Measurements from ENCODE around the gene SLC10A2.

Gene SLC10A2

DNA sequence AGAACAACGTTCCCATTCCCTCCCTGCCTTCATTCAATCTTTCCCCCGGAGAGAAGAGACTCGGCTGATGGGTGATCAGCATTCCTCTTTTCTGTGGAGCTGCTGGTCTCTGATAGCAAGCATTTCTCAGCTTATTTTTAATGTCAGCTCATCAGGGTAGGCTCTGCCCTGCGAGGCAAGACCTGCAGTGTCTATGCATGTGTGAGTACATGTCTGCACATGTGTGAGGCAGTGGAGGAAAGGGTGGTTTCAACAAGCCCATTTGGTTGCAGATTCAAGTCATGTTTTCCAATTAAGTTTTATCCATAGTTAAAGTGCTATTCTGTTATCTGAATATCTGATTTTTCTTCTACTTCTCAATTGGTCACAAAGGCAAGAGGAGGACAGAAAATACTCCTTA, 19.5 kb downstream of the SLC10A2 start:
- DNase-seq (ENCODE audit: low read depth, low spot score) = no peak

DNA sequence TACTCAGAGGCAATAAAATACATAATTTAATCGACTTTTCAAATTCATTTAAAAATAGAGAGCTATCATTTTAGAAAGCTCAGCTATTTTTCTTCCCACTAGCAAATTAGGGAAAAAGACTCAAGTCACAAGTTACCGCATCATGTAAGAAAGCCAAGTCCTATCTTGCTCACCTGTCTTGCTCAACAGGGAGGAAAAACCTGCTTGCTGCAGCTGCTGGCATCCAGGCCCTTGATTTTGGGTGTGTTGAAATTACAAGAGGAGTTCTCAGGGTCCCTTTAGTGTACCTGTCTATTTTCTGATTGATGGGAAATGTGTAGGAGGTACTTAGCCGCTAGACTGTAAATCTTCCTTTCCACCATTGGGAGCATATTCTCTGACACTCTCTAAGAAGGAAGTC, 22.2 kb downstream of the SLC10A2 start:
- DNase-seq (ENCODE audit: low read depth, low spot score) = no peak

DNA sequence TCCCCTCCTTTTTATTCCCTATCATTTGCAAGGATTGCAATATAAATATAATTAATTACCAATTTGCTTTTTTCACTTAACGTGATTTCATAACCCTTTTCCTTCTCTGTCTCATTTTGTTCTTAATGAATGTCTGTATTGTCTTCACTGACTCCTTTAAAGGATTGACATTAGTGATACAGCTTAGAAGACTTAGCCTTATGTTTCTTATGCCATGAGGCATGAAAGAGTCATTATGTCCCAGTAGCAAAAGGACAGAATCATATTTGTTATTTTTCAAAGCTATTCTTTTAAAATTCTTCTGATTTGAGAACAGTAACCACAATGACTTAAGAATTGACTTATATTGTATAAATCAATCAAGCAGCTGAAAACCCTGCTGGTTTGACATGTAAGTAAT, 26.2 kb downstream of the SLC10A2 start:
- no peak for DNase-seq (ENCODE audit: low read depth, low spot score)

DNA sequence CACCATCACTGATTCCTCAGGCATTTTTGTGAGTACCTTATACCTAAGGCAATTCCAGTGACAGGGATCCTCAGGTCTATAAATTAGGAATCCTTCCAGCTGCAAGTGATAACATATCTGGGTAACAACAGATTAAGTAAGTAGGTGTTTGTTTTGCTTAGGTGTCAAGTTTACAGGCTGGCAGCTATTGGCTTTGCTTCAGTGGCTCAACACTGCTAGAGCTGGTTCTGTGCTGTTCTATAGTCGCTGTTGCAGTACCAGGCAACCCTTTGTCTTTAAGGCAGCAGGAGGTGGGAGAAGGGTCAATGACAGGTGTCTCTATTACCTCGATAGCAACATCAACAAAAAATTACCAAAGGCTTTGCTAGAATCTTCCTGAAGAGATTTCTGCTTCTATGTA, 27.0 kb downstream of the SLC10A2 start:
- no peak for DNase-seq (ENCODE audit: low read depth, low spot score)

DNA sequence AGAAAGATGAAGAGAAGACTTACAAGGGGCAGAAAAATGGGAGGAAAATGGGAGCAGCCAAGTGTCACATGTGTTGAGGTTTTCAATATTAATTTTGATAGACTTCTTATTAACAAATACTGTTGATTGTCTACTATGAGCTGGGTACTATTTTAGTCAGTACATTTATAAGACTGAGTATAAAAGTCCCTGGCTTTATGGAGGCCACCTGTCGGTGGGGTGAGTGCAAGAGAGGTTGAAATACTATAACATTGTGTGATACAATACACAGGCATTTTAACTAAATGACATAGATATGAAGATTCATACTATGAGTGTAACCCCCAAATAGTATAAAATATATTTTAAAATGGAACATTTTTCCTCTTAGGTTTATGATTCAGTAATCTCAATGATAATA, 29.9 kb downstream of the SLC10A2 start:
- no peak for DNase-seq (ENCODE audit: low read depth, low spot score)

DNA sequence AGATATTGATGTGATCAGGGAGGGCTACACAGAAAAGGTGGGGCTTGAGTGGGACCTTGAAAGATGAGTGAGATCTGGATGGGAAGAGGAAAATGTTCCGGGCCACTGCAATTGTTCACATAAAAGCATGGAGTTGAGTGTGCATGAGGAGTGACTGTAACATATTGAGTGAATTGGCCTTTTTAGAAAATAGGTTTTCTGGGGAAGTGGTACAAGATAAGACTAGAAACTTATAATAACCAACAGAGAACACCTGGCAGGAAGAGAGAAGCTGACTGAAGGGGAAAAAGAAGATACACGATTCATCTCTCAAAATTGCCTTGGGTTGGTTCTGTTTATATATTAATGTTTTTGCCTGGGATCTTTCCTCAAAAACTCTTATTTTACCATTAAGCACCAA, 32.2 kb downstream of the SLC10A2 start:
- DNase-seq (ENCODE audit: low read depth, low spot score) = no peak

DNA sequence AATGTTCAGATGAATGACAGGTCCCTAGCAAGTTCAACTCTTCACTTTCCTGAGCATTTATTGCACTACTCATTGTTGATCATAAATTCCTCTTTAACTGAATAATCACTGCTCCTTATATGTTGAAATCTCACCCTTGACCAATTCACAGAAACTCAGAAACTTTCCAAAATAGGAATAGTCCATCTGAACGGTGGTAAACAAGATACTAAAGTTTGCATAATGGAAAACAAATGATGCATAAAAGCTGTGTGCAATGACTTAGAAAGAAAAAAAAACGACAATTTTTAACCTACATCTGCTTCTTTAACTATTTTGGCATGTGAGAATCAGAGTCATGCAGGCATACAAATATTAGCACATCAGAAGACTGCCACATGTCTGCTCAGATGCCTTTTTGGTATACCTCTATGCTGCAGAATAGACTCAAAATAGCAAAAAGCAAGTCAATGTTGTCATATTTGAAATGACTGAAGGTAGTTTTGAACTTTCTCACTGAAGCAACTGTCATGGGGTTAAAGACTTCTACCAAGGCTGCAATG, 34.8 kb downstream of the SLC10A2 start:
- DNase-seq (ENCODE audit: low read depth, low spot score) = no peak

DNA sequence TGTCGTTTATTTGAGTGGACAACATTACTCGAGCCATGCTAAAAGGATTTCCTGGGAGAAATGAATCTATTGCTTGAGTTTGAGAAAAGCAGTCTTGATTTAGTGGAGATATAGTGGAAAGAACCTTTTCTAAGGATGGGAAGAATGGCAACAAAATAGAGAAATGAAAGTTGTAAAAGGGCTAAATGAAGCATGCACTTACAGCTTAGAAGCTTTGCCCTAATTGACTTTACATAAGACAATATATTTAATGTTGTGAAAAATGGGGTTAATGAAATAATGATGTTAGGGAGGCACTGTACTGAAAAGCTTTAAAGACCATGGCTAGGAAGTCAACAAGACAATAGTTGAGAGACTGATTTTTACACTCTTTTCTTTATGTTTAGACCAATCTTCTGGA, 35.4 kb downstream of the SLC10A2 start:
- no peak for DNase-seq (ENCODE audit: low read depth, low spot score)

DNA sequence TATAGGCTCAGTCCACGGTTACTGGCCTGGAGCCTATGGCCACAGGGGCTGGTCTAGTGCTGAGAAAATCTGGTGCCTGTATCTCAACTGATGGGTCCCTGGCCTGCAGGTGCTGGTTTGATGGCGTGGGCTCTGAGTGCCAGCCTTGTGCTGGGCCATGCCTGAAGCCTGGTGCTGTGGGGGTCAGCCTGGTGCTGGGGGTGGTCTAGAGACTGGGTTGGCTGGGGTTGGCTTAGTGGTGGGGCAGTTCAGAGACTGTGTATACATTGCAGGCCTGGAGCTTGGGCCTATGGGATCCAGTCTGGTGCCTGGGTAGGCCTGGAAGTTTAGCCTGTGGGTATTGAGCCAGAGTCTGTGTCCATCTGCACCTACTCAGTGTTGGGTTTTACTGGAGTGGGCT, 36.4 kb downstream of the SLC10A2 start:
- no peak for DNase-seq (ENCODE audit: low read depth, low spot score)

DNA sequence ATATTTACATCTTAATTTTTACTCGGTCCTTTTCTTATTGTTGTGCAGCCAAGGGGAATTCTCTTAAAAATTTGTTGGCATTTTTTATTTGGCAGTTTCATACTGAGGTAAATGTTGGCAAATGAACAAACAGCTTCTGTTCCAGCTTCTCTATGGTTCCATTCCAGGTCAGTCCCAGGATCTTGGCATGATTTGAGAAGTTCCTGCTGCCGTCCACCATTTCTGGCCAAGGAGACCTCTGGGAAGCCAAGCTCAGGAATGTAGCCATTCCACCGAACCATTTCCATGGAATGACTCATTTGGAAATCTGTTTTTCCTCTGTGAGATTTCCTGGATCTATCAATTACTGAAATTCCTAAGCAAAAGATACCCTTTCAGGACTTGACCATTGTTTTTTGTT, 43.9 kb downstream of the SLC10A2 start:
- DNase-seq (ENCODE audit: low read depth, low spot score) = no peak

DNA sequence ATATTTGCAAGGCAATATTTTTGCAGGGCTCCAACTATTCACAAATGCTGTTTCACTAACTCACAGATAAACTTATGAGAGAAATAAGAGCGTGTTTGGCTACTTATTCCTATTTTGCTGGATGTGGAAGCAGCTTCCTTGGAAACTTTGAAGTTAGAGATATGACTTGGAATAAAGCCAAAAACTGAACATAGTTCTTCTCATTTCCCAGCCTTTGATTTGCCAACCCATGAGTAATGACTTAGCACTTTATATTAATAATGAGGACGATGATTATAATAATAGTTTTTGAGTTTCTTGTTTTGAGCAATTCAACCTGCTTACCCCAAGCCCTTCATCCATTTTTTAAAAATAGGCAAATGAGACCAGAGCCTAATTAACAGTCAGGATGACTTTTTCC, 47.7 kb downstream of the SLC10A2 start:
- no peak for DNase-seq (ENCODE audit: low read depth, low spot score)

DNA sequence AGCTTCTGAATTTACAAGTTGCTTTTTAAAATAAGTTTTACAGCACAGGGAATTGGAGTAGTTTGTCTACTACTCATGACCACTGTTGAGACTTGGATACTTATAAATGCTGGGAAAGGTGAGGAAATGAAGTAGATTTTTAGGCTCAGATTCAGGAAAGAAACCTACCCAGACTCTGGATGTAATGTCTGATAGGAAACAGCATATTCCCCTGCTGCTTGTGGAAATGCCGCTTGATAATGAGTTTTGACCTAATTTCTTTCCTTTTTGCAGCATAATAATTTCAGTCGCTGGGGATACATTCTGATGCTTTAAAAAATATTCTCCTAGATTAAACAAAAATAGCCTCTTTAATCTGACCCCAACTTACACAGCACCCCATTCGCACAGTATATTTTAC, 53.6 kb downstream of the SLC10A2 start:
- no peak for DNase-seq (ENCODE audit: low read depth, low spot score)

DNA sequence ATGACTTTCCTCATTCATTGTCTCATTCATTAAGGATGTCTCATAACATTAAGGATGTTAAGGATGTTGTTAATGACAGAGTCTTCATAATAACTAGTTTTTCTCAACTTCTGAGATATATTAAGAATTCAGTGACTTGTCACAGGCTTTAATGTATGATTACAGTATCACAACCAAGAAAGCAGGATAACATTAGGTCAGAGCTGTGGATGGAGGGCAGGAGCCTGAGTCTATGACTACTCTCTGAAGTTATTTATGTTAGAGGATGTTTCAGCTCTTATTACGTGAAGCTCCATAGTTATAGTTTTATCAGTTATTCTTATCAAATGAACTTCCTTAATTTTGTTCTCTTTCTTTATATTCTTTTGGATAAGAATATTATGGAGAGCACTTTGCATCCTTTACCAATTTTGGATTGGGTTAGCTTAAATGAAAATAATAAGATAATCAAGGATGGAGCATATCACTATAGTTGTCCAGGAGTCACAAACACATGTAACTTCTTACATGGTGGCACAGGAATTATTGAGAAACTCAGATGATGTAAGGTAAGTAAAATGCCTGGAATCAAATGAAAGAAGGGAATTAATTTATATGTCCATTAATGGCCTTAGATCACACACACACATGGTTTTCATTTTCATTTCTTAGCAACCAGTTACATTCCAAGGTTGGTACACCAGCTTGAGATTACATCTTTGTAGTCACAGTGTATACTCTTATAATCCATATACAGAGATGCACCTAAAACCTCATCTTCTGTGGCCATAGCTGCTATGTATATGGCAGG, 57.0 kb downstream of the SLC10A2 start:
- DNase-seq (ENCODE audit: low read depth, low spot score) = no peak

DNA sequence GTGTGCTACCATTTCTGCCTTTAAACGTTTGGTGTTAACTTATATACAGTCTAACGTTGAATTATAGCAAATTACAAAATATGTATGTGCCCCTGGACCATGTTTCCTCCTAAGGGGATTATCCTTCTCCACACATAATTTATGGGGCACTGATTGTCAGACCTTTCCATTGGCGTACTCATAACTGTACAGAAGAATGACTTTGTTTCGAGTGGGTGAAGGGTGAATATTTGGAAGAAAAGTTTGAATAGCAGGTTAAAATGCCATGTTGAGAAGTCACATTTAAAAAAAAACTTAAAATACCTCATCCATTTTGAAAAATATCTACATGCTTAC, 58.8 kb downstream of the SLC10A2 start:
- DNase-seq (ENCODE audit: low read depth, low spot score) = no peak

DNA sequence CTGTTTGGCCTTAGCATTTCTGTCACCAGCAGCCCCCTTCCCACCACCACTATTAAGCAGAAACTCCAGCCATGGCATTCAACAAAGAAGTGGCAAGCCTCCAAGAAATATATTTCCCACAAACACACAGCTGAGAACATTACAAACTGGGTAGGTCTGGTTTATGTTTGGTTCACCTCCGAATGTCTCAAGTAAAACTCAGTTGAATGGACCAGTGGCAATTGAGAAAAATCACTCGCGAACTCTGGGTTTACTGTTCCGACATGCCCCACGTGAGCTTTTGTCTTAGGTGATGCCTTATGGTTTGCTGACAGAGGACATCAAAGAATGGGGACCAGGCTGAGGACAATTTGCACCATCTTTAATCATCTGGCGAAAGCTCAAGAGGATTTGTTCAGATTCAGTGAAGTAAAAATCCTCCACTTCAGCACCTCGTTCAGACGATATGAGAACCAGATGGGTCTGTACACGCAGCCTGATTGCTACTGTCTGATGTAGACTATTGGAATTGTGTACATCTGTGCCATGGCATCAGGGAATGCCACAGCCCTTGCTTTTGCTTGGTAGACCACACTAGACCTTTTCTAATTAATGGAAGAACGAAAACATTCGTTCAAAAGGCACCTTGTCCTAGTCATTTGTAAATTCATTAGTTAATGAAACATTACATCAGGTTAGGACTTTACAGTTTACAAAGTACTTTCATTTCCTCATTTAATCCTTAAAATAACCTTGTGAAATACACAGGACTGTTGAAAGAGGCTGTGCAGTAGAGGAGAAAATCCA, 59.4 kb downstream of the SLC10A2 start:
- DNase-seq (ENCODE audit: low read depth, low spot score) = no peak

DNA sequence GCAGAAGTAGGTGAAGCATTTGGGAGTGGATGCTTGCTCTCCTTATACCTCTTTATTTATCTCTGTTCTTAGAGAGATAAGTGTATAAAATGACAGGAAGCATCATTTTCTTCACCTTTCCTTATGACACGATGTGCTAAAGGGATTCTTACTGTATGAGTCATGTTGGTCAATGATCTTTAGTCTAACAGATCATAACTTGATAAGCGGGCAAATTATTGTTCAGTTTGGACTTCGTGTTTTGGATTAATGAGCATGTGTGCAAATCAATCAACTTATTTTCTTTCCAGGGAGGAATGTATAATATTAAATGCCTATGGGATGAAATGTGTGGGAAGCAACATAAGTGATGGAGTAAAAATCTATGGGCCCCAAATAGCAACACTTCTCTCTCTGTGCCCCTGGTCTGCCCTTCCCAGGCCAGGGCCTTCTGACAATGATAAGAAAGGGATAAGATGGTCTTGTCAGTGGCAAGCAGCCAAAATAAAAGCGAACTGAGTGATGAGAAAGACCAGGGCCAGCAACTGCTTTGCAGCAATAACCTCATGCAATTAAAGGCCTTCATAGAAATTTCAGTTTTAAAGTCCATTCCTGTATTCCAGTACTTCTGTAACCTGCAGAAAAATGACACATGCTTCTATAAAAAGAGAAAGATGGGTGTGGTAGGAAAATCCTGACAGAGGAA, 61.4 kb downstream of the SLC10A2 start:
- no peak for DNase-seq (ENCODE audit: low read depth, low spot score)

DNA sequence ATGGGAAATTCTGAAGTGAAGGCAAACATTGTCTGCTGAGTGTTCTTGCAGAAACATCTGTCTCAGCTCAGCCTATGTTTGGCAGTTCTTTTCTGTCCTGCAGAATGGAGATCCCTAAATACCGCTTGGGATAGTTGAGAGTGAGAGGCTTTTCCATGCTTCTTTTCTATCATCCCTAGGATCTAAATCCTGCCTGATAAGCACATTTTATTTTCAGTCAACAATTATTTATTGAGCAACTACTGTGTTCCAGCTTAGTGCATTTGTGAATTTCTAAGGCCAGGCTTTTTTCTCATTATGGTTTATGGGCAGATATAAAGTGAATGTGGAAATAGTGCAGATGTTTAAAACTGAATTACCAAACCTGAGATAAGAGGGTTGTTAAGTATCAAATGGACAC, 62.6 kb downstream of the SLC10A2 start:
- no peak for DNase-seq (ENCODE audit: low read depth, low spot score)

DNA sequence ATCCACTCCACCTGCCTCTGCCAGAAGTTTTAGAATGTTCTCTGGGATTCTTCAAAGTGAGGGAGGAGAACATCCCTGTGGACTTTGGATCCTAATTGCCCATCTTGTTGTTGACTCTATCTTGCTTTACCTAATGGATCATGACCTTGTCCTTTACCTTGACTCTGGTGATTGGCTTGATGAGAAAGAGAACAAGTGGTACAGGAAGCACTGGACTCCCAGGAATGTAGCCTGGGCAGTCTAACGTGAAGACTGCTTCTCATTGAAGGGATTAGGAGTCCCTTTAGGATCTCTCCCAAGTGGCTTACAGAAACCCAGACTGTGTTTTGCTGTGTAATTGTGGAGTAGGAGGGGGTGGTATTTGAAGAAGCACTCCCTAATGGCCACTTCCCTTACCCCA, 63.9 kb downstream of the SLC10A2 start:
- DNase-seq (ENCODE audit: low read depth, low spot score) = no peak

DNA sequence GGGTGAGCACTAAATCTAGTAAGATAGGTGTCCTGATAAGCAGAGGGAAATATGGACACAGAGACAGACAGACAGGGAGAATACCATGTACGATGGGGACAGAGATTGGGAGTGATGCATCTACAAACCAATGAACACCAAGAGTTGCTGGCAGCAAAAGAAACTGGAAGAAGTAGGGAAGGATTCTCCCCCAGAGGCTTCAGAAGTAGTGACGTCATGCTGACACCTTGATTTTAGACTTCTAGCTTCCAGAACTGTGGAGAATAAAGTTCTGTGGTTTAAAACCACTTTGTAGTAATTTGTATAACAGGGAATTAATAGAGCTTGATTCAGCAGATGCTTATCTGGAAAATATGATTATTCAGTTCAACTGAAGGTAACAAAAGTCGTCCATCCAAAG, 66.1 kb downstream of the SLC10A2 start:
- DNase-seq (ENCODE audit: low read depth, low spot score) = no peak

DNA sequence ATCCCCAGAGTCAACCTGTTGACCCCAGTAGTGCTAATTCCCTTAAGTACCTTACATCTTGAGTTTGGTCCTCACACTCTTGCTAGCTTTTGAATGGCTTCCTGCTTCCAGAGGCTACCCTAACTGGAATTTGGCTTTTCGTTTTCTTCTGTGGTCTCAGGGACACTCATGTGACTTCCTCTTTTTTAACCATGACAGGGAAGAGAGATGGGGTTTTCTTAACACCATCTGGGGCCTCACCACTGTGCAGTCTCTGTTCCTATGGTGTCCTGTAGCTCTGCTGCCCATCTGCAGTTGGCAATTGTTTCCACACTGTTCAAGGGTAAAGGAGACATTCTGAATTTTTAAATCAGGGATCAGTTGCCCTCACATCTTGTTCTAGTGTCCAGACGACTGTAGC, 66.7 kb downstream of the SLC10A2 start:
- DNase-seq (ENCODE audit: low read depth, low spot score) = no peak
